ENCODE measurements around the gene PTGER3.

DNA sequence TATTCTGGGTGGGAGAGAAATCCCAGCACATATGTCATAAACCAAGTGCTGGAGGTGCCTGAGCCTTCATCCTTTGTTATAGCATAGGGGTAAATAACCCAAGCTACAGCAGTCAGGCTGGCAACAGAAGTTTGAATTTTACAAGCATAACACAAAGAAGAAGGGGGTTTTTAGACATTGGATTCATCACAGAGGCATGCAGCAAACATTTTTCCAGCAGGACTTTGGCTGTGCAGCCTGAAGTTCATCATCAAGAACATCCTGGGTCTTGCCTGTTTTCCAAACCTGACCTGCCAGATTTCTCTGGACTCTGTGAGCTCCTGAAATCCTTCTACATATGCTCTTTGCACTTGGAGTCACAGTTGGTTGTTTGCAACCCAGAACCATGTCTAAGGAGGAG, 16.2 kb downstream of the PTGER3 start:
- no peak for TF ChIP-seq CTCF (conservative IDR thresholded peaks at IDR 0.05; ENCODE audit: low read depth, low read length)
- TF ChIP-seq EZH2 (IDR thresholded peaks at IDR 0.05; ENCODE audit: borderline replicate concordance, low read depth, low read length, poor library complexity, severe bottlenecking) = no peak
